Testis (tissue), 3 donors: Measurements from ENCODE around the gene DVL2. TPM values are rescaled to one million over a fixed set of nuclear protein-coding genes. Genes with fewer than 3 reads are reported as not detected.

Source experiments
- DNase-seq: peaks from one replicate; pipeline ENCODE4 v3.0.0-alpha.2; 2019
- H3K27ac ChIP-seq, 2 donors: fragments of 200-600 bp; sonication (generic); one replicate each; pipeline ENCODE4 v1.5.1; 2019
- H3K27me3 ChIP-seq: fragments of 200-600 bp; sonication (generic); one replicate; pipeline ENCODE4 v1.5.1; 2019
- H3K36me3 ChIP-seq: fragments of 200-600 bp; sonication (generic); one replicate; pipeline ENCODE4 v1.5.1; 2017; ENCODE audit warnings: low read depth; ENCODE audit errors: missing control alignments
- H3K4me1 ChIP-seq: fragments of 200-600 bp; sonication (generic); one replicate; pipeline ENCODE4 v1.5.1; 2019
- H3K4me3 ChIP-seq, 2 donors: fragments of 200-600 bp; sonication (generic); one replicate each; pipeline ENCODE4 v1.5.1; 2017 to 2019
- H3K9me3 ChIP-seq: fragments of 200-600 bp; sonication (generic); one replicate; pipeline ENCODE4 v1.5.1; 2017
- CTCF ChIP-seq, 3 experiments: fragments of 450-650 bp in 2 of 3; fragments of 200-600 bp in 1 of 3; sonication (generic) in 1 of 3; IDR thresholded peaks; one replicate each; pipeline ENCODE4 v1.5.1; 2016 to 2019; ENCODE audit warnings: antibody characterized with exemption in 3 of 3, mild to moderate bottlenecking in 2 of 3, moderate library complexity in 1 of 3
- POLR2A ChIP-seq: fragments of 450-650 bp; IDR thresholded peaks from one replicate; pipeline ENCODE4 v1.6.1; 2017; ENCODE audit warnings: antibody characterized with exemption, mild to moderate bottlenecking, moderate library complexity
- WGBS, 2 donors: methylation state at CpG; one replicate each; pipeline ENCODE4 v1.1.5; 2018; 5-methylcytosine and 5-hydroxymethylcytosine counted together
- intact Hi-C: fragments of 100-400 bp; cut with DNase I; formaldehyde crosslinking; loops from one replicate; pipeline ENCODE4 v1.15.1; 2023; ENCODE audit warnings: low total_unique reads
- polyA plus RNA-seq: library from polyadenylated mRNA; stranded (reverse); fragments of 350-450 nt; fragmentation: Illumina TruSeq; extraction: RNeasy Lipid Tissue Mini Kit (QIAGEN cat#74804); gene quantifications from one replicate; pipeline ENCODE4 v1.2.3, GENCODE V29; 2014; ENCODE audit warnings: low read depth, low replicate concordance; ENCODE audit not compliant: insufficient read depth
- total RNA-seq, 2 donors: library from RNA; depleted of rRNA; stranded (reverse); fragments of >200 nt; gene quantifications; one replicate each; pipeline ENCODE4 v1.2.3, GENCODE V29; 2016

Gene DVL2
- total and polyA plus RNA-seq, 3 donors from 2014 or later: 43.6 to 102 (median 81.3) TPM

GRCh38 chr17:7250695-7251627, 16.6 kb upstream of the DVL2 start:
- Histone ChIP-seq H3K4me3 (peak overlapping the region; percentile 88 to 98), H3K36me3 (no peaks in the 10 kb centered on the region), H3K27me3 (no peaks in the 10 kb centered on the region), H3K4me1 (peaks cover 26% of the 10 kb centered on the region), H3K9me3 (no peaks in the 10 kb centered on the region), H3K27ac (peak overlapping the region; percentile 99 to 100)
- no peak for DNase-seq
- 1 to 2% methylated on average over 22 to 47 of the region's 55 CpGs for WGBS, 2 donors
- intact Hi-C loops: no loop called here
- TF ChIP-seq POLR2A: no peak
- no peak for TF ChIP-seq CTCF (IDR thresholded peaks at IDR 0.05)

DNA sequence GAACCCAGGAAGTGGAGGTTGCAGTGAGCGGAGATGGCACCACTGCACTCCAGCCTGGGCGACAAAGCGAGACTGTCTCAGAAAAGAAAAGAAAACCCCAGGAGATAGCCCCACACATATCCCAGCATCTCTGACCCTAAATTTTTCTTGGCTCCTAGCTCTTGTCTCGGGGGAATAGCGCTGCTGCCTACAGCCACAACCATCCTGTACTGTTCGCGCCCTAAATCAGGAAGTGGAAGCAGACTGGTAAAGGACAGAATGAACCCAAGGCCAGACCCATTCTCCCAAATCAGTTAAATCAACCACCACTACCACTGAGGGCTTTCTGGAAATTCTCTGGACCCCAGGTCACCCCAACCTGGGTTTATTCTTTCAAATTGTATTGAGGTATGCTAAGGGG, 15.5 kb upstream of the DVL2 start:
- TF ChIP-seq CTCF (IDR thresholded peaks at IDR 0.05) (no peak), POLR2A (no peak)
- no peaks in the 10 kb centered on the region for H3K36me3 ChIP-seq

DNA sequence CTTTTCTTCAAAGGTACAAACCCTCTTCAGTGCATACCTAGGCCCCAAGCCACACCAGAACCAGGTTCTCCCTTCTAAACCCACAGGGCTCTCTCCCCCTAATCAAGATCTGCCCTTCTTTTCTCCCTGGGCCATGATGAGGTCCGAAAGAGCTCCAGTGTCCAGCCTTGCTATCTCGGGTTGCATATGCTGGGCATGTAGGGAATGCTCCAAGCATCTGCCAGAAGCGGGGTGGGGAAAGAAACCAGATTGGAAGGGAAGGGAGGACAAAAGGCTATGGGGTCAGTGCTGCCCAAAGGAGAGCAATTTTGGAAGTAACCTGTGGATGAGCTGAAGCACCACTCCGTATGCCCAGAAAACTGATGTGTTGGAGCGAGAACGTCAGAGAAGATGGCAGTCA, 14.9 kb upstream of the DVL2 start:
- TF ChIP-seq POLR2A (no peak), CTCF (IDR thresholded peaks at IDR 0.05) (no peak)
- no peak overlapping the region for H3K4me3 ChIP-seq
- no peak for DNase-seq
- H3K4me1 ChIP-seq: peaks cover 26% of the 10 kb centered on the region
- no peaks in the 10 kb centered on the region for H3K27me3 ChIP-seq
- 80 to 81% methylated on average over 6 of the region's 6 CpGs for WGBS, 2 donors
- intact Hi-C loops: no loop called here
- H3K36me3 ChIP-seq: no peaks in the 10 kb centered on the region
- H3K9me3 ChIP-seq: no peaks in the 10 kb centered on the region
- H3K27ac ChIP-seq: no peak overlapping the region

More for the DNA sequence above, 15.5 kb upstream of the DVL2 start:
- H3K27me3 ChIP-seq: no peaks in the 10 kb centered on the region
- WGBS, 2 donors: 73 to 84% methylated on average over 7 of the region's 7 CpGs
- no peak overlapping the region for H3K27ac ChIP-seq
- no peaks in the 10 kb centered on the region for H3K9me3 ChIP-seq
- H3K4me1 ChIP-seq: peaks cover 26% of the 10 kb centered on the region
- intact Hi-C loops: no loop called here
- no peak overlapping the region for H3K4me3 ChIP-seq
- DNase-seq: no peak

GRCh38 chr17:7248796-7249195, 14.5 kb upstream of the DVL2 start:
- intact Hi-C loops: no loop called here
- peaks cover 28% of the 10 kb centered on the region for H3K4me1 ChIP-seq
- WGBS, 2 donors: 57 to 67% methylated on average over 4 of the region's 4 CpGs

More at GRCh38 chr17:7248796-7249195, 14.5 kb upstream of the DVL2 start:
- Histone ChIP-seq H3K27me3 (no peaks in the 10 kb centered on the region), H3K27ac (no peak overlapping the region), H3K9me3 (no peaks in the 10 kb centered on the region), H3K36me3 (no peaks in the 10 kb centered on the region), H3K4me3 (no peak overlapping the region)
- DNase-seq: no peak
- TF ChIP-seq POLR2A (no peak), CTCF (IDR thresholded peaks at IDR 0.05) (no peak)
